ENCODE data around the gene PKP4. TPM values are rescaled to one million over a fixed set of nuclear protein-coding genes. Genes with fewer than 3 reads are reported as not detected.

The PKP4 gene
- total RNA-seq, 1 donor from 2014 or later: 119 TPM

GRCh38 chr2:158481116-158481515 is 24.4 kb downstream of the PKP4 start:
- Mint-ChIP-seq H3K4me3 (ENCODE audit: unreplicated experiment) (no peak overlapping the region), H3K36me3 (ENCODE audit: unreplicated experiment) (peaks cover 13% of the 10 kb centered on the region), H3K27me3 (ENCODE audit: unreplicated experiment) (no peaks in the 10 kb centered on the region), H3K4me1 (ENCODE audit: unreplicated experiment) (peaks cover 53% of the 10 kb centered on the region), H3K9me3 (ENCODE audit: unreplicated experiment) (no peaks in the 10 kb centered on the region), H3K27ac (ENCODE audit: unreplicated experiment) (no peak overlapping the region)
- no peak for TF ChIP-seq CTCF (IDR thresholded peaks at IDR 0.05)
- DNase-seq (ENCODE audit: extremely low spot score, unreplicated experiment): no peak

- Mint-ChIP-seq H3K27me3 (ENCODE audit: unreplicated experiment) (no peaks in the 10 kb centered on the region), H3K9me3 (ENCODE audit: unreplicated experiment) (no peaks in the 10 kb centered on the region), H3K27ac (ENCODE audit: unreplicated experiment) (peak overlapping the region; percentile 44), H3K4me3 (ENCODE audit: unreplicated experiment) (no peak overlapping the region), H3K36me3 (ENCODE audit: unreplicated experiment) (peaks cover 10% of the 10 kb centered on the region), H3K4me1 (ENCODE audit: unreplicated experiment) (peaks cover 57% of the 10 kb centered on the region)
- DNase-seq (ENCODE audit: extremely low spot score, unreplicated experiment): no peak
- no peak for TF ChIP-seq CTCF (IDR thresholded peaks at IDR 0.05)
Measured at GRCh38 chr2:158482594-158482993, 25.8 kb downstream of the PKP4 start.

- no peaks in the 10 kb centered on the region for H3K27me3 Mint-ChIP-seq (ENCODE audit: unreplicated experiment)
- peaks cover 10% of the 10 kb centered on the region for H3K36me3 Mint-ChIP-seq (ENCODE audit: unreplicated experiment)
- no peaks in the 10 kb centered on the region for H3K9me3 Mint-ChIP-seq (ENCODE audit: unreplicated experiment)
- H3K4me1 Mint-ChIP-seq (ENCODE audit: unreplicated experiment): peaks cover 61% of the 10 kb centered on the region
- TF ChIP-seq CTCF (IDR thresholded peaks at IDR 0.05): no peak
- H3K27ac Mint-ChIP-seq (ENCODE audit: unreplicated experiment): no peak overlapping the region
- no peak for DNase-seq (ENCODE audit: extremely low spot score, unreplicated experiment)
- no peak overlapping the region for H3K4me3 Mint-ChIP-seq (ENCODE audit: unreplicated experiment)
Measured at GRCh38 chr2:158484892-158485556, 28.3 kb downstream of the PKP4 start.

GRCh38 chr2:158486150-158486969 is 29.6 kb downstream of the PKP4 start:
- no peaks in the 10 kb centered on the region for H3K27me3 Mint-ChIP-seq (ENCODE audit: unreplicated experiment)
- peaks cover 7% of the 10 kb centered on the region for H3K36me3 Mint-ChIP-seq (ENCODE audit: unreplicated experiment)
- H3K4me1 Mint-ChIP-seq (ENCODE audit: unreplicated experiment): peaks cover 73% of the 10 kb centered on the region
- DNase-seq (ENCODE audit: extremely low spot score, unreplicated experiment): no peak
- no peak overlapping the region for H3K4me3 Mint-ChIP-seq (ENCODE audit: unreplicated experiment)
- no peaks in the 10 kb centered on the region for H3K9me3 Mint-ChIP-seq (ENCODE audit: unreplicated experiment)
- H3K27ac Mint-ChIP-seq (ENCODE audit: unreplicated experiment): peak overlapping the region; percentile 83
- no peak for TF ChIP-seq CTCF (IDR thresholded peaks at IDR 0.05)

- Mint-ChIP-seq H3K27ac (ENCODE audit: unreplicated experiment) (peak overlapping the region; percentile 83), H3K4me1 (ENCODE audit: unreplicated experiment) (peaks cover 70% of the 10 kb centered on the region), H3K4me3 (ENCODE audit: unreplicated experiment) (no peak overlapping the region), H3K36me3 (ENCODE audit: unreplicated experiment) (peaks cover 8% of the 10 kb centered on the region), H3K27me3 (ENCODE audit: unreplicated experiment) (no peaks in the 10 kb centered on the region), H3K9me3 (ENCODE audit: unreplicated experiment) (no peaks in the 10 kb centered on the region)
- no peak for TF ChIP-seq CTCF (IDR thresholded peaks at IDR 0.05)
- no peak for DNase-seq (ENCODE audit: extremely low spot score, unreplicated experiment)
Measured at GRCh38 chr2:158486970-158487325, 30.2 kb downstream of the PKP4 start.

Measured in osteocyte (in vitro differentiated cells).